Activated naive CD4-positive, alpha-beta T cell treated with anti-CD3 and anti-CD28 coated beads, Interleukin-2, amount 50 U/mL, for 24 hours (primary cell): ENCODE data around the gene CEP112.
"Not testable (repeated sequence)": the region's sequence is repeated elsewhere in the genome, so short reads cannot be mapped to it uniquely, and the experiment has no call there.

Experiments
- H3K27ac Mint-ChIP-seq: one replicate; pipeline ENCODE4 v1.8.0; 2021; ENCODE audit warnings: mild to moderate bottlenecking, mixed read lengths
- H3K27me3 Mint-ChIP-seq: one replicate; pipeline ENCODE4 v1.8.0; 2021; ENCODE audit warnings: mixed read lengths
- H3K36me3 Mint-ChIP-seq: one replicate; pipeline ENCODE4 v1.8.0; 2021; ENCODE audit warnings: mixed read lengths
- H3K4me1 Mint-ChIP-seq: one replicate; pipeline ENCODE4 v1.8.0; 2021; ENCODE audit warnings: mixed read lengths
- H3K4me3 Mint-ChIP-seq: one replicate; pipeline ENCODE4 v1.8.0; 2021; ENCODE audit warnings: mild to moderate bottlenecking, mixed read lengths
- H3K9me3 Mint-ChIP-seq: one replicate; pipeline ENCODE4 v1.8.0; 2021; ENCODE audit warnings: mixed read lengths

Gene CEP112

DNA sequence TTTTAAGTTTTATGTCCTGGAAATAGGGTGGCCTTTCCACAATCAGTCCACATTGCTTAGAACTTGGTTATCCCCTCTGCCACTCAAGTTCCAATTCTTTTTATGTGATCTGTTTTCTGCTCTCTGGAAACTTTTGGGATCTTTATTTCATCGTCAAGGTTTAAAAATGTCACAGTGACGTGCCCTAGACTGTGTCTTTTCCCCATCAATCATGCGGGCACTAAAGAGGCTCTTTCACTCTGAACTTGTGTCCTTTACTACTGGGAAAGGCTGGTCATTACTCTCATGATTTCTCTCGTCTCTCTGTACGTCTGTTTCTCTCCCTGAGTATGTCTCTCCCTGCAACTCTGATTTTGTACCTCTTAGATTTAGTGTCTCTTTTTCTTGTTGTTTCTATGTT lies 440.7 kb downstream of the CEP112 start:
- no peaks in the 10 kb centered on the region for H3K27me3 Mint-ChIP-seq
- peaks cover 32% of the 10 kb centered on the region for H3K4me1 Mint-ChIP-seq
- peak overlapping the region; percentile 15 for H3K27ac Mint-ChIP-seq
- no peaks in the 10 kb centered on the region for H3K9me3 Mint-ChIP-seq
- H3K36me3 Mint-ChIP-seq, result peaks cover 2% of the 10 kb centered on the region
- H3K4me3 Mint-ChIP-seq, result peak overlapping the region; percentile 45

DNA sequence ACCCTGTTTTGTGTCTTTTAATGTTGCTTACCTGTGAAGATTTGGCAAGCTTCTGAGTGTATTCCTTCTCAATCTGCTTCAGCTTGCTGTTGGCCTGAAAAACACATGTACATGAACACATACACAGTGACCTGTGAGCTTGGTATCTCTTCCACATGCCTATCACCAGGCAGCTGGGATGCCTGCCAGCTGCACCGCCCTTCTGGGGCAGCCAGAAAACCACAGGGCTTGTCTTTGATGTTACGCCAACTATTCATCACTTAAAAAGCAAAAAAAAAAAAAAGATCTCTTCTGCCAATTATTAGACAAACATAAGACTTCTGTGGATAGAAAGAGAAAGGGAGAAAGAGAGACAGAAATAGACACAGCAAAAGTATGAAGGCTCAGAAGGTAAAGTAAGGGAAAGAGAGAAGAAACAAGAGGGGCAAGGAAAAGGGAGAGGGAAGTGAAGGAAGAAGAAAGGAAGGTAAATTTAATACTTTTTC lies 441.3 kb downstream of the CEP112 start:
- H3K9me3 Mint-ChIP-seq, result no peaks in the 10 kb centered on the region
- peaks cover 2% of the 10 kb centered on the region for H3K36me3 Mint-ChIP-seq
- H3K27ac Mint-ChIP-seq, result peak overlapping the region; percentile 30
- peaks cover 32% of the 10 kb centered on the region for H3K4me1 Mint-ChIP-seq
- no peaks in the 10 kb centered on the region for H3K27me3 Mint-ChIP-seq
- H3K4me3 Mint-ChIP-seq, result peak overlapping the region; percentile 20

DNA sequence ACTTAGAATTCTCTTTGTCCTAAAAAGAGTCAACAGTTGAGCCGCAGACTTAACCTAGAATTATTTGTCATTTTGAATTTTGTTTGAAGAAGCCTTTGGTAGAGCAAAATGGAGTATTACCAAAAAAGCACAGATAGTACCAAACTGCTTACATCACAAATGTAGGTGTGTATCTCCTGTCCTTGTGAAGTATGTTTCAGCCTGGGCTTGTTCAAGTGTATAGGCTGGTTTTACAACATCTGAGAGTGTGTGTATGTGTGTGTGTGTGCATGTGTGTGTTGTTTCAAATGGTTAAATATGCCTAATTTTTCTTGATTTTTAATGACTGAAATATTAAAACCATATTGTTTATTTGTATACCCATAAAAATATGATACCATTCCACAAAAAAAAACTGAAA lies 441.8 kb downstream of the CEP112 start:
- Mint-ChIP-seq H3K27ac (no peak overlapping the region), H3K27me3 (no peaks in the 10 kb centered on the region), H3K4me3 (no peak overlapping the region), H3K4me1 (peaks cover 32% of the 10 kb centered on the region), H3K9me3 (no peaks in the 10 kb centered on the region), H3K36me3 (peaks cover 2% of the 10 kb centered on the region)

DNA sequence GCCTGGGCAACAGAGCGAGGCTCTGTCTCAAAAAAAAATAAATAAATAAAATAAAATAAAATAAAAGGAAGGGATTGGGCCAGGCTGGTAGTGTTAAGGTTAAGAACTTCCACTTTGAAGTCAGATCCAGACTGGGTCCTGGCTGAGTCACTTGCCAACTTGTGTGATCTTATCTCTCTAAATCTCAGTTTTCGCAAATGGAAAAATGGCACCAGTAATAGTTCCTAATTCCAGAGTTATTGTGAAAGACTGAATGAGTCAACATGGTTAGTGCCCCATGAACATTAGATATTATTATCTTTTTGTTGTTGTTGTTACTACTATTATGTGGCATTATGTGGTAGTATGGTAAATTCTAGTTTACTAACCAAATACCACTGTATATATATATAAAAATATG lies 442.5 kb downstream of the CEP112 start:
- H3K36me3 Mint-ChIP-seq, result peaks cover 2% of the 10 kb centered on the region
- H3K27ac Mint-ChIP-seq, result no peak overlapping the region
- no peak overlapping the region for H3K4me3 Mint-ChIP-seq
- H3K27me3 Mint-ChIP-seq, result no peaks in the 10 kb centered on the region
- H3K9me3 Mint-ChIP-seq, result no peaks in the 10 kb centered on the region
- peaks cover 34% of the 10 kb centered on the region for H3K4me1 Mint-ChIP-seq

DNA sequence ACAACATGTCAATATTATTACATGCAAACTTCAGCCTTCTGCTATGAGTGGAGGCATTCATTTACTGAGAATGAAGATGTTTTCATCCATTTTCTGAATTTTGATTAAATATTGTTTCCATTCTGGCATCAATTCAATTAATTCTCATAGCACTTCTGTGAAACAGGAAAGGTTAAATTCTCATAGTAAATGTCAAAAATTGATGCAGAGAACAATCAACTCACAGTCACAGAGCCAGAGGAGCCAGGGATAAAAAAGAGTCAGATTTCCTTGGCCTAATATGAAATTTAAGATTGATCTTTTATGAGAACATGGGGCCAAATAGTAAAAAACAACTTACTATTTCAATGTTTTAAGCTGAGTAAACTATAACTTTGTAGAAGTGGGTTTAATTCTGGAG lies 446.7 kb downstream of the CEP112 start:
- no peaks in the 10 kb centered on the region for H3K36me3 Mint-ChIP-seq
- H3K4me3 Mint-ChIP-seq, result no peak overlapping the region
- peaks cover 34% of the 10 kb centered on the region for H3K4me1 Mint-ChIP-seq
- H3K27ac Mint-ChIP-seq, result no peak overlapping the region
- no peaks in the 10 kb centered on the region for H3K9me3 Mint-ChIP-seq
- H3K27me3 Mint-ChIP-seq, result no peaks in the 10 kb centered on the region

DNA sequence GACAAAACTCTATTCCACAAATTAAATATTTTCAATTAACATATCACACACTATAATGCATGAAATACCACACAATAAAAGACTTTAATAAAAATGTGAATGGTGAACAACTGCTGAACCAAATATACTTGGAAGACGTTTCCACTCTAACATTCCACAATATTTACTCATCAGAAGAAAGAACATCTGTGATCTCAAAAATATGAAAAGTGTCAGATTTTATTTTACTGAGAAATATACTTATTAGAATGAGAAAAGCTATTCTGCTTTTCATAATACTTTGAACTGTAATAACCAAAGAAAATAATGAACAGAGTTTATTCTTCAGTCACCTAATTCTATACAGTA lies 448.7 kb downstream of the CEP112 start:
- Mint-ChIP-seq H3K36me3 (no peaks in the 10 kb centered on the region), H3K4me1 (peaks cover 29% of the 10 kb centered on the region), H3K27me3 (no peaks in the 10 kb centered on the region), H3K27ac (no peak overlapping the region), H3K9me3 (no peaks in the 10 kb centered on the region), H3K4me3 (no peak overlapping the region)

DNA sequence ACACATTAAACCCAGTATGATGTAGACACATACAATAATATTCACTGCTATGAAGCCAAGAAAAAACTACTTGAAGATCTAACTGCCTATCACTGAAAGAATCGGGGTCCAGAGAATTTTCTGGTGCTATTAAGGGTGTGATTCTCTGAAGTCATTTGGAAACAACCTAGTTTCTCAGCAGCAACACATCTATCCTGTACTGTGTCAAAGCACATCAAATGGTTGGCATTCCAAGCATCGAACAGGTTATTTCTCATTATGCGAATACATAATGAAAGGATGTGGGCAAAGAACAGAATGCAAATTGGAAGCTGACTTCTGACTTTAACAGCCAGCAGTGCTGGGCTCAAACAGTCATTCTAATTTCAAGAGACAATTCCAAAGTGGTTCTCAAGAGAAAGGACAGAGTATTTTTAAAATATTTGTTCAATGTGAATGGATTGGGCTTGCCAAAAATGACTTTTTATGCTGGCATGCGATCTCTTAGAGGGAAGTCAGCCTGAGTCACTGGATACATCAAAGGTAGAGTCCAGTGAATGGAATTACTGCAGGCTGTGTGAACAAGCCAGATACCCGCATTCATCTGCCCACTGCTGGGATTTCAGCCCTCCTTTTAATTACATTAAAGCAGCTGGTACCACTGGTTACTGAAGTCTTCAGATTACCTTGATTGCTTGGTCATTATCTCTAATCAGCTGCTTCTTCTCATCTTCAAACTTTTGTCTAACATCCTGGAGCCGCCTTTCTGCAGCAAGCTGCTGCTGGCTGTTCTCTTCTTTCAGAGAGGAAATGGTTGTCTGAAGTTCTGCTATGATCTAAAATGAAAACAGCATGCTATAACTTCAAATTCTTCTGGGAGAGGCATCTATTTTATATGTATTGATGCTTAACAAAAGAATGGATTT lies 449.3 kb downstream of the CEP112 start:
- peaks cover 29% of the 10 kb centered on the region for H3K4me1 Mint-ChIP-seq
- H3K36me3 Mint-ChIP-seq, result no peaks in the 10 kb centered on the region
- H3K9me3 Mint-ChIP-seq, result no peaks in the 10 kb centered on the region
- no peaks in the 10 kb centered on the region for H3K27me3 Mint-ChIP-seq
- peak overlapping the region; percentile 41 for H3K27ac Mint-ChIP-seq
- H3K4me3 Mint-ChIP-seq, result peak overlapping the region; percentile 33

DNA sequence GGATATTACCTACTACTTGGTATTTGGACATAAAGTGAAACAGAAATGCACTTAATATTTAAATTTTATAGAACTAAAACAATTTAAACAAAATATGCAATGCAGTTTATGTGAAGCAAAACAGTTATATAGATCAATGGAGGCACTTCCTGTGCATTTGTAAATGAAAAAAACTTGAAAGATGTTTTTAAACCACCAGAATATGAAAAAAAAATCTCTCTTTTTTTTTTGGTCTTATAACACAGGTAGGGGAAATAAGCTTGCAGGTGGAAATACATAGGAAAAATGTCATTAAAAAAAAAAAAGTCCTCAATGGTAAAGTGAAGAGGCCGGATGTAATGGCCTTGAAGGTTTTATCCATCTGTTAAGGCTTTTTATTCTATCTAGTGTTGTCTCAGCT lies 450.2 kb downstream of the CEP112 start:
- H3K4me1 Mint-ChIP-seq, result peaks cover 29% of the 10 kb centered on the region
- no peaks in the 10 kb centered on the region for H3K9me3 Mint-ChIP-seq
- H3K27me3 Mint-ChIP-seq, result no peaks in the 10 kb centered on the region
- peak overlapping the region; percentile 26 for H3K4me3 Mint-ChIP-seq
- peak overlapping the region; percentile 57 for H3K27ac Mint-ChIP-seq
- H3K36me3 Mint-ChIP-seq, result no peaks in the 10 kb centered on the region

DNA sequence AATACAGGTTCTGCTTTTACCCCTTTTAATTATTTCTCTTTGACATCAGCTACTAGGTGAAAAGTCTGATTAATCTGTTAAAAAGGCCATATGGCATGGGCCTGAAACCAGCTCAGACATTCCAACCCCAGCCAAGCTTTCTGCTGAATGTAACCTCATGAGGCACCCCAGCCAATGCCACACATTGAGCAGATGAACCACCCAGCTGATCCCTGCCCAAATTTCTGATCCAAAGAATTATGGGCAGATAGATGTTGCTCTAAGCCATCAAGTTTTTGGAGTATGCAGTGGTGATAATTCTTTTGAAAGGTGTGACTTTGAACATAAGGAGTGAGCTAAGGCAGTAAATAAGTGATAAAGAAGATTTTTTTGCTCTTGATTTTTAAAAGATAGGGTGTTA lies 452.9 kb downstream of the CEP112 start:
- no peaks in the 10 kb centered on the region for H3K9me3 Mint-ChIP-seq
- no peak overlapping the region for H3K27ac Mint-ChIP-seq
- H3K27me3 Mint-ChIP-seq, result no peaks in the 10 kb centered on the region
- H3K4me3 Mint-ChIP-seq, result no peak overlapping the region
- peaks cover 25% of the 10 kb centered on the region for H3K4me1 Mint-ChIP-seq
- no peaks in the 10 kb centered on the region for H3K36me3 Mint-ChIP-seq

DNA sequence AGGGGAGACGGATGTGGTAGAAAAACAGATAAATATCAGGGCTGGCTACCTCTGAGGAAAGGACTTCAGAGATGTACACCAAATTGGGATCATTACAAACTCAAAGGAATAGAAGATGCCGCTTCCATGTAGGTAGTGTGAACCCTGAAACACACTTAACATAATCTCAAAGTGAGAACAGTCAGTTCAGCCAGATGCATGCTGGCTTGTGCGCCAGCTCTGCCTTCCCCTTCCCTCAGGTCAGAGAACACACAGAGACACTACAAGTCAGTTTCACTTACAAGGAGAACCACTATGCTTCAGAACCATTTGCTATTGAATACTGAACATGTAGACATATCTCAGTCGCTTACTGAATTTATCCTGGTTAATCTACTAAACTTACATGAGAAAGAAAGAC lies 454.5 kb downstream of the CEP112 start:
- Mint-ChIP-seq H3K4me3 (no peak overlapping the region), H3K27me3 (no peaks in the 10 kb centered on the region), H3K4me1 (peaks cover 31% of the 10 kb centered on the region), H3K9me3 (no peaks in the 10 kb centered on the region), H3K27ac (no peak overlapping the region), H3K36me3 (no peaks in the 10 kb centered on the region)

DNA sequence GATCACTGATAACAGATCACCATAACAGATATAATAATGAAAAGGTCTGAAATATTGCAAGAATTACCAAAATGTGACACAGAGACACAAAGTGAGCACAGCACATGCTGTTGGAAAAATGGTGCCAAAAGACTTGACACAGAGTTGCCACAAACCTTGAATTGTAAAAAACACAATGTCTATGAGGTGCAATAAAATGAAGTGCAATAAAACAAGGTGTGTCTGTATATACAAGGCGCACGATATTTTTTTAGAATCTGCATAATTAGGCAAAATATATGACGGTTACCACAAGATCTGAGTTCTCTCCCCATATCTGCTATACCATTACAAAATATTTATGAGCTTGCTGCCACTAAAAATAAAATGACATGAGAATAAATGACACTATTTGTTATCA lies 458.6 kb downstream of the CEP112 start:
- H3K9me3 Mint-ChIP-seq, result no peaks in the 10 kb centered on the region
- no peaks in the 10 kb centered on the region for H3K27me3 Mint-ChIP-seq
- H3K4me1 Mint-ChIP-seq, result peaks cover 24% of the 10 kb centered on the region
- H3K27ac Mint-ChIP-seq, result no peak overlapping the region
- no peaks in the 10 kb centered on the region for H3K36me3 Mint-ChIP-seq
- H3K4me3 Mint-ChIP-seq, result no peak overlapping the region

DNA sequence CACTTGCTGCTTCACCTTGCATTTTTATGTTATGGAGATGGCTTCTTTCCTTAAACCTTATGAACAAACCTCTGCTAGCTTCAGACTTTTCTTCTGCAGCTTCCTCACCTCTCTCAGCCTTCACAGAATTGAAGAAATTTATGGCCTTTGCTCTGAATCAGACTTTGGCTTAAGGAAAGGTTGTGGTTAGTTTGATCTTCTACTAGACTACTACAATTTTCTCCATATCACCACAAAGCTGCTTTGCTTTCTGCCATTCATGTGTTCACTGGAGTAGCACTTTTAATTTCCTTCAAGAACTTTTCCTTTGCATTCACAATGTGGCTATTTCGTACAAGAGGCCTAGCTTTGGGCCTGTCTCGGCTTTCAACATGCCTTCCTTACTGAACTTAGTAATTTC lies 459.3 kb downstream of the CEP112 start:
- H3K9me3 Mint-ChIP-seq, H3K4me3 Mint-ChIP-seq, H3K27me3 Mint-ChIP-seq, H3K27ac Mint-ChIP-seq, H3K36me3 Mint-ChIP-seq: not testable (repeated sequence)
- peaks cover 24% of the 10 kb centered on the region for H3K4me1 Mint-ChIP-seq

DNA sequence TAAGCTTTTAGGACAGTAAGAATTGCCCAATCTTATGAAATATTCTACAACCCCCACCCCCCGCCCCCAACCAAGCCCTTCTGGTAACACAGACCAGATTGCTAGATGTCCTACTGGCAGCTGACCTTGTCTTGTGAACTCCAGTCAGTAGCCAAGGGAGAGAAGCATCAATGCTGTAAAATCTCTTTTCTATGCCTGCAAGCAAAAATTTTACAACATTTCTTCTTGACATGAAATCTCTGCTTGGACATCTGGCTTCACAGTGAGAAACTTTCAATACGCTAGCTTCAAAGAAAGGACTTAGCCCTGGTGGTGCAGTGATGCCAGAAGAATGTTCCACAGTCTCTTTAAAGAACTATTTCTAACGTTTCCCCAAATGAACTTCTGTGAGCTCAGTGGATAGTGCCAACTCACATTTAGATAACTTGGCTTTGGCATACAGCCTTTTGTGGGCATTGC lies 461.2 kb downstream of the CEP112 start:
- Mint-ChIP-seq H3K36me3 (no peaks in the 10 kb centered on the region), H3K9me3 (no peaks in the 10 kb centered on the region), H3K27ac (no peak overlapping the region), H3K27me3 (no peaks in the 10 kb centered on the region), H3K4me1 (peaks cover 24% of the 10 kb centered on the region), H3K4me3 (no peak overlapping the region)

DNA sequence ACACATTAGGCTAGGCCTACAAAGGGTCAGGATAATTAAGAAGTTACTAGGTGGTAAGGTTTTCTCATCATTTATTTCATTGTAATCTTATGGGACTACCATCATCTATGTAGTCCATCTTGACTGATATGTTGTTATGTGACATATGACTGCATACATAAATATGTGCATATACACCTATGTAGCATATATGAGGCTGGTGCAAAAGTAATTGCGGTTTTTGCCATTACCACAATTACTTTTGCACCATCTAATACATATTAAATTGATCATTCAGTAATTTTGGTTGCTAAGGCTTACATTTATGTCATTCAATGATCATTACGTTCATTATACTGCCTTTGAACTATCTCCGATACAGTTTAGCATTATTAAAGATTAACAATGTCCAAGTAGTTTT lies 462.7 kb downstream of the CEP112 start:
- H3K4me3 Mint-ChIP-seq, result no peak overlapping the region
- H3K9me3 Mint-ChIP-seq, result no peaks in the 10 kb centered on the region
- peaks cover 24% of the 10 kb centered on the region for H3K4me1 Mint-ChIP-seq
- no peaks in the 10 kb centered on the region for H3K27me3 Mint-ChIP-seq
- H3K36me3 Mint-ChIP-seq, result no peaks in the 10 kb centered on the region
- no peak overlapping the region for H3K27ac Mint-ChIP-seq

DNA sequence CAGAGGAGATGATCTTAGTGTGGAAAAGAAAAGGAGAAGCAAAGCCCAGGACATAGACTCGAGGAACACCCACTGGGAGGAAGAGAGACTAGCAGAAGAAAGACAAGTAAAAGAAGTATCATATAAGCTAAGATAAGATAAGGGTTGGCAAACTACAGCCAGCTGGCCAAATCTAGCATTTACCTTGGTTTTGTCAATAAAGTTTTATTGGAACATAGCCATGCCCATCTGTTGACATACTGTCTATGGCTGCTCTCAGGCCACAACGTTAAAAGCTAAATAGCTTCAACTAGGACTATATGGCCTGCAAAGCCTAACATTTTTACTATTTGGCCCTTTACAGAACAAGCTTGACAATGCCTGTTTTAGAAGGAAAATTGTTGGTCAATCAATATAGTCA lies 464.1 kb downstream of the CEP112 start:
- H3K4me3 Mint-ChIP-seq, result no peak overlapping the region
- H3K4me1 Mint-ChIP-seq, result peaks cover 13% of the 10 kb centered on the region
- no peaks in the 10 kb centered on the region for H3K36me3 Mint-ChIP-seq
- H3K27me3 Mint-ChIP-seq, result no peaks in the 10 kb centered on the region
- H3K27ac Mint-ChIP-seq, result no peak overlapping the region
- H3K9me3 Mint-ChIP-seq, result no peaks in the 10 kb centered on the region

DNA sequence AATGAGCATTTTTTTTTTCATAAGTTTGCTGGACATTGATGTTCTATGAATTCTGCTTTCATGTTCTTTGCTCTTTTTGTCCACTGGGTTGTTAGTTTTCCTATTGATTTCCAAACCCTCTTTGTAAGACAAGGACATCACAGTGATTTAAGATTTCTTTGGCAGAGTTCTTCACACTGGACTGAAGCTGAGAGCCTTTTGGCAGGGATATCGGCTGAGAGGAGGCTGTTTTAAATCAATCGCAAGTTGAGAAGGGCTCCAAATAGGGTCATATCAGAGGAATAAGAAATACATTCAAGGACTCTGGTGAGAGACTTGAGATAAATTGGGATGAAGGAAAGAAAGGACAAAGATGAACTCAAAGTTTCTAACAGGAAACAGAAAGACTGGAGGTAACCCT lies 464.7 kb downstream of the CEP112 start:
- Mint-ChIP-seq H3K27me3 (no peaks in the 10 kb centered on the region), H3K9me3 (no peaks in the 10 kb centered on the region), H3K4me1 (peaks cover 7% of the 10 kb centered on the region), H3K4me3 (no peak overlapping the region), H3K36me3 (no peaks in the 10 kb centered on the region), H3K27ac (no peak overlapping the region)
